ENCODE measurements around the gene NTN1.

Gene NTN1

DNA sequence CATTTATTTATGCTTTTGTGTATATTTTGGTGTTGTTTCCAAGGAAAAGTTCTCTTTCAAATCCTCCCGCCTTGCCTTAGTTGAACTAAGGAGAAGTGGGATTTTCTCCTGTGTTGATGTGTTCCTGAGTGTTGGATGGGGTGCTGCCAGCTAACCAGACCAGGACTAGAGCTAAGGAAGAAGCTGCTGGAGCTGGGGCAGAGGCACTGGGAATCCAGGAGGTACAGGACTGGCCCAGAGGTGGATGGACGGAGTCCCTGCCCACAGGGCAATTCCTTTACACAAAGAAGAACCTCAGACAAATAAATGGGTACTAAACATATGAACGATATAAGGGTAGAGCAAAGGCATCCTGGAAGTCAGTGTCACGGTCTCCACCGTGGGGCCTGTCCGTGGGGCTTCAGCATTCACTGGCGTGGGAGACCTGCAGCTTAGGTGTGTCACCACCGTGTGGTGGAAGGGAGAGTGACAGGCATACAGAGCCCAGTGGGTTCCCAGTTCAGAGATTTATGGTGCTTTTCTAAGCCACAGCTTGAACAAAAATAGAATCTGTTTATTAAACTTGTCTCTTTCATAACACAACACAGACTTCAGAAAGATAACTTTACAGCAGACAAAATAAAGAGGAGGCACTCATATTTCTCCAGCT is 270.7 kb downstream of the NTN1 start:
- no peak overlapping the region for H3K4me3 ChIP-seq
- H3K9me3 ChIP-seq = no peaks in the 10 kb centered on the region
- no peak overlapping the region for H3K4me2 ChIP-seq
- no peak overlapping the region for H3K27ac ChIP-seq
- no peak for TF ChIP-seq Cebpa-rat (IDR thresholded peaks at IDR 0.05)
- H4K20me1 ChIP-seq = peaks cover 21% of the 10 kb centered on the region; the same call in 1 of the 2 replicates
- peaks cover 10% of the 10 kb centered on the region for H3K4me1 ChIP-seq
- H3K27me3 ChIP-seq = no peaks in the 10 kb centered on the region
- H3K9ac ChIP-seq = no peak overlapping the region
- H3K36me3 ChIP-seq = no peaks in the 10 kb centered on the region

GRCh38 chr17:9292561-9292941 is 271.2 kb downstream of the NTN1 start:
- no peaks in the 10 kb centered on the region for H3K27me3 ChIP-seq
- no peak overlapping the region for H3K4me3 ChIP-seq
- peaks cover 10% of the 10 kb centered on the region for H3K4me1 ChIP-seq
- no peak overlapping the region for H3K4me2 ChIP-seq
- H3K9ac ChIP-seq = no peak overlapping the region
- TF ChIP-seq Cebpa-rat (IDR thresholded peaks at IDR 0.05) = no peak
- no peaks in the 10 kb centered on the region for H3K36me3 ChIP-seq
- peaks cover 21% of the 10 kb centered on the region; the same call in 1 of the 2 replicates for H4K20me1 ChIP-seq
- no peak overlapping the region for H3K27ac ChIP-seq
- H3K9me3 ChIP-seq = no peaks in the 10 kb centered on the region
